GM13977 (cell line): ENCODE measurements around the gene HELZ.

Experiments used
- DNase-seq: peaks from one replicate; pipeline ENCODE4 v3.0.0; 2012; ENCODE audit warnings: low spot score
- CTCF ChIP-seq: IDR thresholded peaks from 2 replicates; pipeline ENCODE4 v1.5.1; 2012; ENCODE audit warnings: mild to moderate bottlenecking, control low read depth; ENCODE audit not compliant: insufficient read depth; ENCODE audit errors: extremely low read depth, missing control alignments
- in situ Hi-C: fragments of 300-500 bp; cut with MboI; formaldehyde crosslinking; loops from one replicate; pipeline ENCODE4 v1.12.0; 2022; ENCODE audit warnings: low sequenced_read_pairs, low pct_unique_long_range_greater_than_20kb, mixed read lengths, inconsistent platforms; ENCODE audit not compliant: unreplicated experiment

The HELZ gene

GRCh38 chr17:67229109-67229955 is 15.7 kb downstream of the HELZ start:
- no peak for TF ChIP-seq CTCF
- no peak for DNase-seq
- in situ Hi-C loops = no loop called here

- in situ Hi-C loops = no loop called here
- TF ChIP-seq CTCF = no peak
- no peak for DNase-seq
Measured at GRCh38 chr17:67227488-67227887, 17.5 kb downstream of the HELZ start.

- no peak for TF ChIP-seq CTCF
- DNase-seq = no peak
- in situ Hi-C loops = no loop called here
Measured at GRCh38 chr17:67225316-67225715, 19.7 kb downstream of the HELZ start.

GRCh38 chr17:67224736-67225135 is 20.3 kb downstream of the HELZ start:
- no peak for DNase-seq
- in situ Hi-C loops = no loop called here
- no peak for TF ChIP-seq CTCF

GRCh38 chr17:67223924-67224323 is 21.1 kb downstream of the HELZ start:
- in situ Hi-C loops = no loop called here
- no peak for DNase-seq
- no peak for TF ChIP-seq CTCF

- peak; percentile 65 for TF ChIP-seq CTCF
- in situ Hi-C loops = no loop called here
- peak; percentile 34 for DNase-seq
Measured at GRCh38 chr17:67221062-67221998, 23.7 kb downstream of the HELZ start.
